SW480 (cell line): ENCODE results near the gene C16orf78.
A peak's percentile ranks its signal among the peaks of the same experiment; 100 is the strongest.

ENCODE experiments used
- DNase-seq: peaks from one replicate; pipeline ENCODE4 v3.0.0-alpha.2; 2016; ENCODE audit warnings: low spot score

The C16orf78 gene, protein sequence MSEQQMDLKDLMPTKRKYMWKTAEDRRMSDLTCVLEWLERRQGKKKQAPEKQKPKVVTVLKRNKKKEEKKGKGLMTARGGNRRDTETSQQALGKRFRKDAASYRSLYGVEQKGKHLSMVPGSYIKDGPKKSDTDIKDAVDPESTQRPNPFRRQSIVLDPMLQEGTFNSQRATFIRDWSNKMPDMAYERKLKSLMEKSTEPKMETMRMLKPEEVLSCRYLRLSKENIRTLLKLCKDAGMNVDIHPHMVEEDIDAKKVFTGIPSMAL

DNA sequence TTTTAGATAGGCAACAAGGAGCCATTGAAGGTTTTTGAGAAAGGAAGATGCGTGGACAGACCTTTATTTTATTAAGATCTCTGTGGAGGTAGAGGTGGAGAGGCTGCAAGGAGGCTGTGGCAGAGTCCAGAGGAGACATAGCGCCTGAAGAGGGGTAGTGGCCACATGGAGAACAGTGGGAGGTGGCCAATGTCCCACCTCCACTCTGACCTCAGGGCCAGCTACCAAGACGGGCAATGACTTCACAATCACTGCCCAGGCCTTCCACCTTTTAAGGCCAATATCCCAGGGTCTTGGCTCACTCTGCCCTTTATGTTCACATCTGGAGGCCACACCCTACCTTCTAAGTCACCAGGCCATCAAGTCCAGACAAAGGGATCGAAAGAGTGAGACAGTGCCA lies at the start of gene C16orf78:
TSS of gene C16orf78 (plus strand) at position 301 of the 400 bp plus-strand sequence. CDS start 136 bp downstream, outside the sequence.
- DNase-seq = no peak

GRCh38 chr16:49324703-49325102 lies 48.9 kb upstream of the C16orf78 start:
- no peak for DNase-seq

- DNase-seq = no peak
Measured at GRCh38 chr16:49327466-49327865, 46.1 kb upstream of the C16orf78 start.

DNA sequence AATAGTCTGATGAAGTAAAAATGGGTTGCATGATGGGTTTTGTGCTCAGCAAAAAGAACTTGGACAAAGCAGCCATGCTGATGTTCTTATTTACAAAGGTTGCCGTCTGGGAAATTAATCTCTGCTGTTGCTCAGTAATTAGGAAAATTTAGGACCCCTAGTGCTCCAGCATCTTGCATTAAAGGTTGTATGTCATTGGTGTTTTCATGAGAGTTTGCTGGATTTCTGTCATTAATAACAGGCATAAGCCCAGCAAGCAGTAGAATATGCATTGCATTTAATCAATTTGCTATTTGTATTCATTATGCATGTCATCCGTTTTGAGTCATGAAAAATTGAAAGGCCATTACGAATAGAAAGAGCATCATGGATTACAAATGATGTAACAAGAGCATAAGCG lies 45.3 kb upstream of the C16orf78 start:
- DNase-seq = no peak

DNA sequence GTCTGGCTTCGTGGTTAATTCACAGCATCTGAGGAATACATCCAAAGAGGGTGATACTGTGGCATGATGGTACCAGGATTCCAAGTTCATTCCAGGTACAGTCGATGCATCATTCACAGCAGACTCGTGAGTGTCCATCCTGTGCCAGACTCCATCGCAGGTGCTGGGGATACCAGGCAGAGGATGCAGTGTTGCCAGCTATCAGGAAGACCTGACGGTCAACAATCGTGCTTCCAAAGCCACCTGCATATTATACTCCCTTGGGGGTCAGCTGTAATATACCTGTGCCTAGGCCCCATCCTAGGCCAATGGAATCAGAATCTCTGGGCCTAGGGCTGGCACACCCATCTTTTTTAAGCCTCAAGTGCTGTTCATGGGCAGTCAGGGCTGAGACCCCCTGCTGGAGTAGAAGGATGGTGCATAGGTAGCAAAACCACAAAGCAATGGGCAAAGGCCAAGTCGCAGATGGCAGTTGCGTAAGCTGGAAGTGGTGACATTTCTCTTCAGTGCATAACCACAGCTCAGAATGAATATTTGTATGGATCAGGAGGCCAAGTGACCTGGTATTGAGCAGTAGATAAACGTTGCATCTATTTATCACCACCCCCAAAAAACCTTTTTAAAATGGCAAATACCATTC lies 42.9 kb upstream of the C16orf78 start:
- peak; percentile 19 for DNase-seq

DNA sequence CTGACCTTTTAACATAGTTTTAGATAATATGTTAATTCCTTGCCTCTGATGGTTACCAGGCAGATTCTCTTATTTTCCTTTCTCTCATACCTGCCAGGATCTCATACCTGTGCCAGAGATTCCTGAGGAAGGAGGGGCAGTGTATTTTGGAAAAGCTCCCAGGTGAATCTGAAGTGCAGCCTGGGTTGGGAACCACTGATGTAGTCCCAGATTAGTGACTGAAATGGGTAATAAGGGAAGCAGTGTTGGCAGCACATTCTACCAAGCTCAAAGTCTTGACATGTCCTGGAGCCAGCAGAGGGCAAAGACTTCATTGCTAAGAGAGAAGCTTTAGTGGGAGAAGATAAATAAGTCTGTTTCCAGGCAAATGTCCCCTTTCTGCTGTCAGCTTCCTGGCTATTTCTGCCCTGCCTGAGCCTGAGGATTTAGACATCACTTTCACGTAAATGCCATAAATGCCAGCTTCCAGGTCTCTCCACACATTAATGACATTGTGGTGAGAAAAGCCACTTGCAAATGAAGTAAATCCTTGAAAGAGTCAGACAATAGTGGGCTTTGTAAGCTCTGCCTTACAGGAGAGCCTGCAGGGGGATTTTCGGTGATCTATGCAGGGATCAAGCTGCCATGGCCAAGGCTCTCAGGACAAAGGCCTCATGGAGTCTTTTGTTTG lies 40.9 kb upstream of the C16orf78 start:
- no peak for DNase-seq

DNA sequence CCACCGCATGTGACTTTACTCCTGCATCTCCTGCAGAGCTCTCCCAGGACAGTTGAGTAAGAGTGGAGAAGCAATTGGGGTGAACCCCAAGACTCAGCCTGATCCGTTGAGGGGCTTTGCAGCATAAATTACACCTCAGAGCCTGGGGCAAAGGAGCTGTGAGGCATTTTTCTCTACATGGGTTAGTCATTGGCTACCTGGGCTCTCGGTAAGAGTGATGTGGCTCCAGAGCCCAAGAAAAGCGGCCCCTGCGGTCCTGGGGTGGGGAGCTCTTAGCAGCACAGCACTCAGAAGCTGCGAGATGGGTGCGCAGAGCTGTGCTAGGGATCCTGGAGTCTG lies 40.4 kb upstream of the C16orf78 start:
- no peak for DNase-seq

GRCh38 chr16:49335828-49336227 lies 37.8 kb upstream of the C16orf78 start:
- DNase-seq = no peak

- DNase-seq = no peak
Measured at GRCh38 chr16:49336581-49336980, 37.0 kb upstream of the C16orf78 start.

DNA sequence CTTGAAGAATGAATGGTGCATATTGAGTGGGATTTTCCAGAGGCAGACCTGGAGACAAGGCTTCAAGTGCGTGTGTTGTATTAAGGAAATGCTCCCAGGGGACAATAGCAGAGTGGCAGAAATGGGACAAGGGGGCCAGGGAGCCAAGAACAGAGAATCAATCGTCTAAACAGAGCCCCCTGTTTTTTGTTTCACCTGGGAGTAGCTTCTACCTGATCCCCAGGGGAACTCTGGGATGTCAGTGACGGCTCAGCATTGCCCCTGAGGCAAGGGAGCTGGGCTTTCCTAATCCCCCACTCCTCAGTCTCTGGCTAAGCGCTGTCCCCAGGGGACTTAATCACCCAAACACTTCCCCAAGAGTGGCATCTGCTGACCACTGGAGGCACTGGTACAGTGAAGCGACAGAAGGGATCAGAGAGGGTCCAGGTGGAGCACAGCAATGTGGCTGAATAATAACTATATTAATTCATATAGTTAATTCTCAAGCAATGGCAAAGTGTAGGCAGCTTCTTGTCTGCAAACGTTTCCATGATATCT lies 35.7 kb upstream of the C16orf78 start:
- no peak for DNase-seq

- no peak for DNase-seq
Measured at GRCh38 chr16:49338611-49339265, 34.9 kb upstream of the C16orf78 start.

- no peak for DNase-seq
Measured at GRCh38 chr16:49340466-49340865, 33.1 kb upstream of the C16orf78 start.

GRCh38 chr16:49341706-49342105 lies 31.9 kb upstream of the C16orf78 start:
- DNase-seq = no peak

DNA sequence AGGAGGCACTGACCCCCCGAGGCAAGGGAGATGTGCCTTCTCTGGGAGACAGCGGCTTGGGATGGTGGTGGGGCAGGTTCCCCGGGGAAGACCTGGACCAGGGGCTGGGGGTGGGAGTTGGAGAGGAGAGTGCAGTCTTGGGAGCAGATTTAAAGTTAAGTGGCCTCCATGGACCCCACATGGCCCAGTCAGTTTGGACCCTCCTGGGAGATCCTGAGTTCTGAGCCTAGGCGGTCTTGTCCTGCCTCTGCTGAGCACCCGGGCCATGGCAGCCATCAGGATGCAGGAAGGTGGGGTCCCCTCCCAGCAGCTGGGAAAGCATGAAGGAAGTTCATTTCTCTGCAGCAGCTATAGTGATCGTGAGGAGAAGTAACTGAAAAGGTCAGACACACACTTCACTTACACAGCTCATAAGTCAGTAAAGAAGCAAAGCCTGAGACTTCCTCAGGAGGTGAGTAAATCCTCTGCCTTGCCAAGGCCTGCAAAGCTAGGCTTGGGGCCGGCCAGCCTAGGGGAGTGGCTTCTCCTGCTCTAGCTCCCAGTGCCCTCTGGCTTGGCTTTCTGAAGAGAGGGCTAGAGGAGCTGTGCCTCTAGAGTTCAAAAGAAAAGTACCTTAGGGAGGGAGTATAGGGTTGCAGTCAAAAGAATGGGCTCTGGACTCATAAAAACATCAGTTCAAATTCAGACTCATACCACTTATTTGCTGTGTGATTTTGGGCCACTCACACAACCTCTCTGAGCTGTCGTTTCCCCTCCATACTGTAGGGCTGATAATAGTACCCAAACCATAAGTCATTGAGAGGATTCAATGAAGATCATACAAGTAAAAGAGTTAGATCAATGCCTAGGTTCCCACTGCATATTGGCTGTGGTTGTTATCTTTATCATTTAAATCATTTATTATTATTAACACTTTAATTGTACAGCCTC lies 31.0 kb upstream of the C16orf78 start:
- no peak for DNase-seq

GRCh38 chr16:49343291-49343690 lies 30.3 kb upstream of the C16orf78 start:
- no peak for DNase-seq

DNA sequence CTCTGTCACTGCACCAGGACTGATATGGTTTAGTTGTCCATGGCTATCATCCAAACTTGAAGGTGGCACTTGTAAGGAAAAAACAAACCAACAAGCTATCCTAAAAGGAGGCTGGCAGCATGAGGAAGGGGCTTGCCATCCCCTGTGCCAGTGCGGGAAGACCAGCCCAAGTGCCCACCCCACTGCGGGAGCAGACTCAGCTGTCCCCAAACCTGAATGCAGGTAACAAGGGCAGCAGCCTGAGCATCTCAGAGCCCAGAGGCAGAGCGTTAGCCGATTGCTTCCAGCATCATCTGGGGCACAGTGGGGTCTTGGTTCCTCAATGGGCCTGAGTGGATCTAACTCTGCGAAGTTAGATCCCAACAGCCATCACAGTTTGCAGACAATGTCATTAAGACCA lies 29.2 kb upstream of the C16orf78 start:
- no peak for DNase-seq

- DNase-seq = no peak
Measured at GRCh38 chr16:49345829-49346228, 27.8 kb upstream of the C16orf78 start.

DNA sequence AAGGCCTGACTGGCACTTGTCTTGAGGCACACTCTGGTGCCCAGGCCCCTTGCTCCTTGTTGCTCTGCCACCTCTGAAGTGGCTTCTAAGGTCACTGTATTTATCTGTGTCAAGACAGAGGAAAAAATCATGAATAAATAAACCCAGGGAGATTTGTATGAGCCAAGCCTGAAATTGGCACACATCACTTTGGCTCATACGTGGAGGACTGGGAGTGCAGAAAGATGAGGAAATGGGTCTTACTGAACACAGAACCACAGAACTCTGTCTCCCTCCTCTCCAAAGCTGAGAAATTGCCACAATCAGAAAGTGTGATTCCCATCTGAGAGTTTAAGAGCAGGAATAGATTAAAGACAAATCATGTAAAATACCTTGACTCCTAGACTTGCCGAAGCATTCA lies 27.1 kb upstream of the C16orf78 start:
- DNase-seq = no peak

GRCh38 chr16:49347476-49347875 lies 26.1 kb upstream of the C16orf78 start:
- DNase-seq = no peak

DNA sequence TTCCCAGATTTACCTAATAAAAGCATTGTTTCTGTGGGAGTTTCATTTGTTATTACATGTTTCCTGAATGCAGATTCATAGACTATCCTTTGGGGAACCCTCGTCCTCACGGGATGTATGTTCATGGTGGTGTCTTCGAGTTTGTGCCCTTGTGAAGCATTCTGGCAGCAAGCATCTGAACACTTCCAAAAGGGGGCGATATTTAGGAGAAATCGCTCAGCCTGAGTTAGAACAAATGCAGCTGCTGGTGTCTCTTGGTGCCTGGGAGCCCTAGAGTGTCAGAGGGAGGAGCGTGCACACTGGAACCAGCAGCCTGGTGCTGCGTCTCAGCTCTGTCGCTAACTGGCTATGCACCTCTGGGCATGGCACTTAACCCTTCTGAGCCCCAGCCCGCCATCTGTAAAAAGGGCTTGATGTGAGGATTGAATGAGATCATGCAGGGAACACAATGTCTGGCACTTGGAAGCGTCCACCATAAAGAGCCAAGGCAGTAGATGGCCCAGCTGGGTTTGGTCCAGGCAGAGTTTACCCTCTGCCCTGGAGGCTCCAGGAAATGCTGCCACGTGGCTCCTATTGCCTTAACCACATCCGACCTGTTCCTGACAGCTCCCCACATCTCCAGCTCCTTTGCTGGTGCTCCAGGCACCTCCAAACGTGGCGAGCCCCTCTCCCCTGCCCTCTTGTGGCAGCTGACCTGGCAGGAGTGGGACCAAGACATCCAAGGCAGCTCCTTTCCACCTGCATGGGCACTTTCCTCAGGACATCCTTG lies 25.0 kb upstream of the C16orf78 start:
- DNase-seq = peak; percentile 16
